Measurements from ENCODE around the gene MAPK4. TPM values are rescaled to one million over a fixed set of nuclear protein-coding genes. Genes with fewer than 3 reads are reported as not detected.
A peak's percentile ranks its signal among the peaks of the same experiment; 100 is the strongest.
"Not testable (repeated sequence)": the region's sequence is repeated elsewhere in the genome, so short reads cannot be mapped to it uniquely, and the experiment has no call there.

MAPK4 gene
- total RNA-seq, 1 experiment from 2014 or later: 0.21 TPM

DNA sequence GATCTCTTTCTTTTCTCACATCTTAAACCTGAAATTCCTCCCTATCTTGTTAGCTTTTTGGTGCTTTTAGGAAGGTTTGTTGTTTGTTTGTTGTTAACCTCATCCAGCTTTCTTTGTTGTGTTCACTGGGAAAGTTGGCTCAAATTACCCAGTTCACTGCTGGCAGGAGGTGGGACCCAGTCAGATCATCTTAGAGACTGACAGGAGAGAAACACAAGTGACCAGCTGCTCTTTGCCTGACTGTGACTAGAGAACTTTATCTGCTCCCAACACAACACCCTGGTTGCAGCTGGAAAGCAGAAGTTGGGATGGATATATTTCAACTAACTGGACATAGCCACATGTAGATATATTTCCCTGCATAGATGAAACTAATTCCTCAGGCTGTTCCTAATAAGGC, 10.0 kb downstream of the MAPK4 start:
- ChIA-PET CTCF (interaction anchor here (1.3 to 1.4 kb wide), 2 partner anchors 9 to 17 kb away, joined by 3 to 5 read pairs; no protein-coding TSS in a partner anchor), POLR2A (interaction anchor here (0.6 to 1.1 kb wide), 3 partner anchors 13 to 56 kb away, joined by 3 to 4 read pairs (median 3); no protein-coding TSS in a partner anchor)
- Mint-ChIP-seq H3K27me3 (ENCODE audit: insufficient read depth, unreplicated experiment) (peaks cover 28% of the 10 kb centered on the region), H3K4me1 (ENCODE audit: insufficient read depth, unreplicated experiment) (no peaks in the 10 kb centered on the region), H3K36me3 (ENCODE audit: insufficient read depth, unreplicated experiment) (no peaks in the 10 kb centered on the region), H3K27ac (ENCODE audit: low read depth, unreplicated experiment) (no peak overlapping the region), H3K4me3 (ENCODE audit: unreplicated experiment) (no peak overlapping the region), H3K9me3 (ENCODE audit: unreplicated experiment) (peaks cover 7% of the 10 kb centered on the region)
- intact Hi-C loops (cut with micrococcal nuclease): loop anchor here (10.0 kb wide), 1 partner anchor 75 kb away; no protein-coding TSS in a partner anchor
- BruUV-seq (replicated peaks): no TSS peak
- DNase-seq (ENCODE audit: unreplicated experiment): no peak
- TF ChIP-seq, protein P1, sequence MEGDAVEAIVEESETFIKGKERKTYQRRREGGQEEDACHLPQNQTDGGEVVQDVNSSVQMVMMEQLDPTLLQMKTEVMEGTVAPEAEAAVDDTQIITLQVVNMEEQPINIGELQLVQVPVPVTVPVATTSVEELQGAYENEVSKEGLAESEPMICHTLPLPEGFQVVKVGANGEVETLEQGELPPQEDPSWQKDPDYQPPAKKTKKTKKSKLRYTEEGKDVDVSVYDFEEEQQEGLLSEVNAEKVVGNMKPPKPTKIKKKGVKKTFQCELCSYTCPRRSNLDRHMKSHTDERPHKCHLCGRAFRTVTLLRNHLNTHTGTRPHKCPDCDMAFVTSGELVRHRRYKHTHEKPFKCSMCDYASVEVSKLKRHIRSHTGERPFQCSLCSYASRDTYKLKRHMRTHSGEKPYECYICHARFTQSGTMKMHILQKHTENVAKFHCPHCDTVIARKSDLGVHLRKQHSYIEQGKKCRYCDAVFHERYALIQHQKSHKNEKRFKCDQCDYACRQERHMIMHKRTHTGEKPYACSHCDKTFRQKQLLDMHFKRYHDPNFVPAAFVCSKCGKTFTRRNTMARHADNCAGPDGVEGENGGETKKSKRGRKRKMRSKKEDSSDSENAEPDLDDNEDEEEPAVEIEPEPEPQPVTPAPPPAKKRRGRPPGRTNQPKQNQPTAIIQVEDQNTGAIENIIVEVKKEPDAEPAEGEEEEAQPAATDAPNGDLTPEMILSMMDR (IDR thresholded peaks at IDR 0.05; ENCODE audit: unreplicated experiment): no peak

DNA sequence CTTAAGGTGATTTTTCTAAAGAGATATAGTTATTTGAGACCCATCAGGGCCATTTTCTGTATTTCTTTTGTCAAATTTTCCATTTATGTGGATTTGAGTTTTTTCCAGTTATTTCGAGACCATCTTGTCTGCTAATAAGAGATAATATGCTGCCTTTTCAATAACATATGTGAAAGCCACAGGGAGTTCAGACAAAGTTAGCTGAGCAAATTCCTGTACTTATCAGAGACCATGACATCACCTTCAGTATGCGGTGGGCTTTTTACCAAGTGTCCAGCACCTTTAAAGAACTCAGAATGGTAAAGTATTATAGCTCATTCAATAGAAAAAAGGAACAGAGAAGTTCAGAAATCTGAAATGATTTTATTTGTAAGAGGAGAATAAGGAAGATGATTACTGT, 11.7 kb downstream of the MAPK4 start:
- TF ChIP-seq, protein P1 (IDR thresholded peaks at IDR 0.05; ENCODE audit: unreplicated experiment): no peak
- H3K9me3 Mint-ChIP-seq (ENCODE audit: unreplicated experiment): peaks cover 7% of the 10 kb centered on the region
- POLR2A ChIA-PET: interaction anchor here (0.7 to 1.0 kb wide), 2 partner anchors 101 to 134 kb away, joined by 3 read pairs; no protein-coding TSS in a partner anchor
- no peak for DNase-seq (ENCODE audit: unreplicated experiment)
- CTCF ChIA-PET: no interaction called here
- H3K36me3 Mint-ChIP-seq (ENCODE audit: insufficient read depth, unreplicated experiment): no peaks in the 10 kb centered on the region
- no peak overlapping the region for H3K27ac Mint-ChIP-seq (ENCODE audit: low read depth, unreplicated experiment)
- H3K4me3 Mint-ChIP-seq (ENCODE audit: unreplicated experiment): no peak overlapping the region
- no peaks in the 10 kb centered on the region for H3K4me1 Mint-ChIP-seq (ENCODE audit: insufficient read depth, unreplicated experiment)
- H3K27me3 Mint-ChIP-seq (ENCODE audit: insufficient read depth, unreplicated experiment): peaks cover 44% of the 10 kb centered on the region
- no TSS peak for BruUV-seq (replicated peaks)
- intact Hi-C loops (cut with micrococcal nuclease): loop anchor here (10.0 kb wide), 1 partner anchor 73 kb away; no protein-coding TSS in a partner anchor

DNA sequence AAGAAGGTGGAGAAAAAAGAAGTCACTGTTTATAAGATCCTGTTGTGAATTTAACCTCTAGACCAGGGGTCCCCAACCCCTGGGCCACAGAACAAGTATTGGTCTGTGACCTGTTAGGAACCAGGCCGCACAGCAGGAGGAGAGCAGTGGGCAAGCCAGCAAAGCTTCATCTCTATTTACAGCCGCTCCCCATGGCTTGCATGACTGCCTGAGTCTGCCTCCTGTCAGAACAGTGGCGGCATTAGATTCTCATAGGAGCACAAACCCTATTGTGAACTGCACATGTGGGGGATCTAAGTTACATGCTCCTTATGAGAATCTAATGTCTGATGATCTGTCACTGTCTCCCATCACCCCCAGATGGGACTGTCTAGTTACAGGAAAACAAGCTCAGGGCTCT, 13.3 kb downstream of the MAPK4 start:
- BruUV-seq (replicated peaks); DNase-seq (ENCODE audit: unreplicated experiment); H3K4me1 Mint-ChIP-seq (ENCODE audit: insufficient read depth, unreplicated experiment); H3K9me3 Mint-ChIP-seq (ENCODE audit: unreplicated experiment); H3K27ac Mint-ChIP-seq (ENCODE audit: low read depth, unreplicated experiment); CTCF ChIA-PET; H3K4me3 Mint-ChIP-seq (ENCODE audit: unreplicated experiment); H3K36me3 Mint-ChIP-seq (ENCODE audit: insufficient read depth, unreplicated experiment): not testable (repeated sequence)
- peaks cover 44% of the 10 kb centered on the region for H3K27me3 Mint-ChIP-seq (ENCODE audit: insufficient read depth, unreplicated experiment)
- POLR2A ChIA-PET: interaction anchor here (1.2 kb wide), 1 partner anchor 55 kb away, joined by 3 read pairs; no protein-coding TSS in a partner anchor
- intact Hi-C loops (cut with micrococcal nuclease): loop anchor here (10.0 kb wide), 1 partner anchor 72 kb away; no protein-coding TSS in a partner anchor

DNA sequence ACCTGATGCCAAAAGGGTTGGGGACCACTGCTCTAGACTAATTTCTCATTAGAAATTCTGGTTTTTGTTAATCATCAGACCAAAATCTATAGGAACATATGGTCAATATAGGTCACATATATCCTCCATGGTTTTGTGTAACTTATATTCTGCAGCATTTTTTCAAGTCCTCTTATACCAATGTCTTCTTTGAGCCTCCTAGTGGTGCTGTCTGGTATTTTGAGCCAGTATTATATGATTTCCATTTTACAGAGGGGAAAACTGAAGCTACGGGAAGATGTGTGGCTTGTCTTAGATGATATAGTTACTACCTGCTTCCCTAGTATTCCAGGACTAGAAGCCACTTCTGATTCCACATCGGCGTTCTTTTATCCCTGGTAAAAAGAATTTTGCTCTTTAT, 13.8 kb downstream of the MAPK4 start:
- H3K27ac Mint-ChIP-seq (ENCODE audit: low read depth, unreplicated experiment): no peak overlapping the region
- H3K4me1 Mint-ChIP-seq (ENCODE audit: insufficient read depth, unreplicated experiment): peaks cover 3% of the 10 kb centered on the region
- CTCF ChIA-PET: interaction anchor here (1.0 kb wide), 1 partner anchor 41 kb away, joined by 3 read pairs; no protein-coding TSS in a partner anchor
- peak; percentile 25 for DNase-seq (ENCODE audit: unreplicated experiment)
- H3K4me3 Mint-ChIP-seq (ENCODE audit: unreplicated experiment): no peak overlapping the region
- H3K36me3 Mint-ChIP-seq (ENCODE audit: insufficient read depth, unreplicated experiment): no peaks in the 10 kb centered on the region
- no TSS peak for BruUV-seq (replicated peaks)
- TF ChIP-seq, protein P1 (IDR thresholded peaks at IDR 0.05; ENCODE audit: unreplicated experiment): peak; percentile 17
- H3K27me3 Mint-ChIP-seq (ENCODE audit: insufficient read depth, unreplicated experiment): peaks cover 44% of the 10 kb centered on the region
- intact Hi-C loops (cut with micrococcal nuclease): loop anchor here (10.0 kb wide), 1 partner anchor 71 kb away; no protein-coding TSS in a partner anchor
- POLR2A ChIA-PET: no interaction called here
- peaks cover 3% of the 10 kb centered on the region for H3K9me3 Mint-ChIP-seq (ENCODE audit: unreplicated experiment)
